Endothelial cell of umbilical vein (primary cell): ENCODE measurements around the gene ATG14.

ENCODE experiments used
- CTCF ChIP-seq, 2 donors: IDR thresholded peaks; 1 replicate in 1 of 2; 2 replicates in 1 of 2; pipeline ENCODE4 v1.5.1; 2011; ENCODE audit warnings: low read length in 2 of 2, mild to moderate bottlenecking in 2 of 2, moderate library complexity in 2 of 2, control low read depth in 1 of 2, inconsistent platforms in 1 of 2, low read depth in 1 of 2; ENCODE audit not compliant: insufficient read depth in 1 of 2; ENCODE audit errors: extremely low read depth in 1 of 2
- EZH2 ChIP-seq: IDR thresholded peaks from 2 replicates; pipeline ENCODE4 v1.6.1; 2012; ENCODE audit warnings: borderline replicate concordance, low read depth, mild to moderate bottlenecking, moderate library complexity, low read length, inconsistent platforms; ENCODE audit not compliant: severe bottlenecking
- FOS ChIP-seq: IDR thresholded peaks from 2 replicates; pipeline ENCODE4 v1.6.1; 2011; ENCODE audit warnings: mild to moderate bottlenecking, low read length, moderate library complexity, borderline replicate concordance; ENCODE audit not compliant: insufficient read depth
- GATA2 ChIP-seq: IDR thresholded peaks from 2 replicates; pipeline ENCODE4 v1.7.0; 2011; ENCODE audit warnings: low read depth, mild to moderate bottlenecking, moderate library complexity, mixed read lengths, low read length; ENCODE audit not compliant: insufficient read length, insufficient read depth
- JUN ChIP-seq: IDR thresholded peaks from 2 replicates; pipeline ENCODE4 v1.6.1; 2011; ENCODE audit warnings: borderline replicate concordance, low read depth; ENCODE audit not compliant: insufficient read length, insufficient read depth
- MAX ChIP-seq: IDR thresholded peaks from 2 replicates; pipeline ENCODE4 v1.6.1; 2011; ENCODE audit not compliant: insufficient read depth, insufficient read length
- MYC ChIP-seq: IDR thresholded peaks from one replicate; pipeline ENCODE4 v1.6.1; 2011; ENCODE audit warnings: mild to moderate bottlenecking, low read depth, low read length
- POLR2A ChIP-seq: IDR thresholded peaks from 2 replicates; pipeline ENCODE4 v1.6.1; 2012; ENCODE audit warnings: low read depth, mild to moderate bottlenecking, control low read depth, low read length
- POLR2AphosphoS5 ChIP-seq: IDR thresholded peaks from 2 replicates; pipeline ENCODE4 v1.6.1; 2012; ENCODE audit warnings: low read depth, mild to moderate bottlenecking, control low read depth, low read length, moderate library complexity; ENCODE audit not compliant: insufficient read depth

- TF ChIP-seq EZH2 (no peak), CTCF (IDR thresholded peaks at IDR 0.05; ENCODE audit: extremely low read depth in 1 of 2, insufficient read depth in 1 of 2, low read depth in 1 of 2, low read length in 2 of 2) (no peak), POLR2A (no peak), GATA2 (no peak), MAX (no peak), POLR2AphosphoS5 (no peak), MYC (no peak), JUN (no peak), FOS (no peak)
Measured at GRCh38 chr14:55436519-55436918, 24.9 kb upstream of the ATG14 start.
